ENCODE results near the gene EPHB1. TPM values are rescaled to one million over a fixed set of nuclear protein-coding genes. Genes with fewer than 3 reads are reported as not detected.

Gene EPHB1
- total RNA-seq, 1 experiment from 2014 or later: 0.86 TPM

GRCh38 chr3:134877788-134878187 lies 82.7 kb downstream of the EPHB1 start:
- H3K9ac ChIP-seq (ENCODE audit: low read length): no peak overlapping the region
- no peak overlapping the region for H3K4me3 ChIP-seq (replicated peaks in 1 of 2; ENCODE audit: low read depth in 1 of 2, low read length in 2 of 2)
- no peak overlapping the region for H3K4me2 ChIP-seq (ENCODE audit: low read length)
- ATAC-seq (no peak), DNase-seq (ENCODE audit: low read depth, low spot score) (no peak)
- no peaks in the 10 kb centered on the region for H3K9me2 ChIP-seq (ENCODE audit: insufficient read depth)
- ChIA-PET RAD21 (ENCODE audit: low non-redundant PET in 1 of 2, low total read pairs in 2 of 2, uncharacterized antibody in 2 of 2, unreplicated experiment in 2 of 2) (no interaction called here), POLR2A (no interaction called here), CTCF (no interaction called here)
- no peaks in the 10 kb centered on the region for H3K36me3 ChIP-seq (ENCODE audit: control insufficient read depth in 1 of 2, insufficient read depth in 2 of 2, low read length in 2 of 2)
- H3K4me1 ChIP-seq (ENCODE audit: control insufficient read depth in 1 of 2, insufficient read depth in 2 of 2, low read length in 2 of 2): no peaks in the 10 kb centered on the region
- BruUV-seq (replicated peaks): no TSS peak
- no peak overlapping the region for H3K27ac ChIP-seq (ENCODE audit: low read depth, low read length)
- no peaks in the 10 kb centered on the region for H3K79me2 ChIP-seq (ENCODE audit: insufficient read depth, low read length)
- H4K20me1 ChIP-seq (ENCODE audit: insufficient read depth): no peaks in the 10 kb centered on the region
- H3K9me3 ChIP-seq (ENCODE audit: control insufficient read depth in 1 of 2, insufficient read depth in 1 of 2, low read depth in 1 of 2, low read length in 2 of 2): no peaks in the 10 kb centered on the region
- intact Hi-C loops (cut with micrococcal nuclease): no loop called here
- peaks cover 54% of the 10 kb centered on the region for H3K27me3 ChIP-seq (ENCODE audit: insufficient read depth, low read length)
- H2AFZ ChIP-seq (ENCODE audit: low read depth, low read length, poor library complexity, severe bottlenecking): no peak overlapping the region
- TF ChIP-seq ATF3 (IDR thresholded peaks at IDR 0.05) (no peak), RAD21 (IDR thresholded peaks at IDR 0.05; ENCODE audit: low read depth) (no peak), YY1 (IDR thresholded peaks at IDR 0.05; ENCODE audit: extremely low read depth, insufficient replicate concordance, low read depth, low read length) (no peak), JUND (IDR thresholded peaks at IDR 0.05) (no peak), ZNF274 (IDR thresholded peaks at IDR 0.05; ENCODE audit: low read depth, low read length) (no peak), SIN3A (IDR thresholded peaks at IDR 0.05; ENCODE audit: low read depth) (no peak)

GRCh38 chr3:134879990-134880389 lies 84.9 kb downstream of the EPHB1 start:
- Histone ChIP-seq H3K79me2 (ENCODE audit: insufficient read depth, low read length) (no peaks in the 10 kb centered on the region), H3K4me2 (ENCODE audit: low read length) (no peak overlapping the region), H3K36me3 (ENCODE audit: control insufficient read depth in 1 of 2, insufficient read depth in 2 of 2, low read length in 2 of 2) (no peaks in the 10 kb centered on the region), H3K27me3 (ENCODE audit: insufficient read depth, low read length) (peaks cover 54% of the 10 kb centered on the region), H3K9me2 (ENCODE audit: insufficient read depth) (no peaks in the 10 kb centered on the region), H3K9ac (ENCODE audit: low read length) (no peak overlapping the region), H3K9me3 (ENCODE audit: control insufficient read depth in 1 of 2, insufficient read depth in 1 of 2, low read depth in 1 of 2, low read length in 2 of 2) (no peaks in the 10 kb centered on the region), H3K4me3 (replicated peaks in 1 of 2; ENCODE audit: low read depth in 1 of 2, low read length in 2 of 2) (no peak overlapping the region), H4K20me1 (ENCODE audit: insufficient read depth) (no peaks in the 10 kb centered on the region), H3K4me1 (ENCODE audit: control insufficient read depth in 1 of 2, insufficient read depth in 2 of 2, low read length in 2 of 2) (no peaks in the 10 kb centered on the region), H2AFZ (ENCODE audit: low read depth, low read length, poor library complexity, severe bottlenecking) (no peak overlapping the region), H3K27ac (ENCODE audit: low read depth, low read length) (no peak overlapping the region)
- no peak for ATAC-seq
- no TSS peak for BruUV-seq (replicated peaks)
- intact Hi-C loops (cut with micrococcal nuclease): no loop called here
- ChIA-PET POLR2A (no interaction called here), CTCF (no interaction called here), RAD21 (ENCODE audit: low non-redundant PET in 1 of 2, low total read pairs in 2 of 2, uncharacterized antibody in 2 of 2, unreplicated experiment in 2 of 2) (no interaction called here)
- no peak for TF ChIP-seq ZFX (IDR thresholded peaks at IDR 0.05)
- TF ChIP-seq EZH2phosphoT487 (IDR thresholded peaks at IDR 0.05; ENCODE audit: borderline replicate concordance): no peak
- TF ChIP-seq SP1 (IDR thresholded peaks at IDR 0.05; ENCODE audit: low read depth): no peak
- no peak for TF ChIP-seq FOSL1 (IDR thresholded peaks at IDR 0.05; ENCODE audit: low read depth)
- no peak for TF ChIP-seq EZH2 (IDR thresholded peaks at IDR 0.05)
- no peak for TF ChIP-seq CTCF (IDR thresholded peaks at IDR 0.05 in 2 of 3, conservative IDR thresholded peaks at IDR 0.05 in 1 of 3; ENCODE audit: borderline replicate concordance in 1 of 3, insufficient read depth in 1 of 3, low read depth in 2 of 3, low read length in 2 of 3)
- DNase-seq (ENCODE audit: low read depth, low spot score): no peak

Data from HCT116 (cell line).